ENCODE data around the gene TMEM245. TPM values are rescaled to one million over a fixed set of nuclear protein-coding genes. Genes with fewer than 3 reads are reported as not detected.

The TMEM245 gene
- total and polyA plus RNA-seq, 2 experiments from 2014 or later = 20.8 to 30.2 TPM

GRCh38 chr9:109012009-109012875 is 107.5 kb downstream of the TMEM245 start:
- no peaks in the 10 kb centered on the region for H4K20me1 ChIP-seq (ENCODE audit: insufficient read depth)
- peaks cover 35% of the 10 kb centered on the region for H3K4me1 ChIP-seq (ENCODE audit: insufficient read depth)
- TF ChIP-seq EZH2 (IDR thresholded peaks at IDR 0.05; ENCODE audit: insufficient read depth, poor library complexity, severe bottlenecking) = no peak
- TF ChIP-seq EZH2phosphoT487 (IDR thresholded peaks at IDR 0.05; ENCODE audit: insufficient read depth, low read depth) = no peak
- no peaks in the 10 kb centered on the region for H3K9me3 ChIP-seq (ENCODE audit: low read depth)
- H2AFZ ChIP-seq = peak overlapping the region; percentile 77
- H3K9ac ChIP-seq = peak overlapping the region; percentile 90
- H3K4me3 ChIP-seq = peak overlapping the region; percentile 84
- in situ Hi-C loops (cut with MboI) = no loop called here
- WGBS, 2 experiments (ENCODE audit: low coverage in 1 of 2, low lambda C conversion rate in 2 of 2, missing lambda C conversion rate in 2 of 2) = 1 to 3% methylated on average over 25 to 29 of the region's 29 CpGs
- DNase-seq = peak; percentile 99
- peak overlapping the region; percentile 82 for H3K4me2 ChIP-seq (ENCODE audit: unreplicated experiment)
- no peaks in the 10 kb centered on the region for H3K27me3 ChIP-seq (replicated peaks; ENCODE audit: insufficient read depth)
- H3K79me2 ChIP-seq (ENCODE audit: insufficient read depth) = peaks cover 42% of the 10 kb centered on the region
- no peaks in the 10 kb centered on the region for H3K9me2 ChIP-seq (ENCODE audit: insufficient read depth)
- no peaks in the 10 kb centered on the region for H3K36me3 ChIP-seq (ENCODE audit: low read depth)
- H3K27ac ChIP-seq = peak overlapping the region; percentile 91
- H3F3A ChIP-seq (ENCODE audit: insufficient read depth) = peaks cover 44% of the 10 kb centered on the region

GRCh38 chr9:109011231-109011671 is 108.5 kb downstream of the TMEM245 start:
- H3K4me2 ChIP-seq (ENCODE audit: unreplicated experiment) = peak overlapping the region; percentile 82
- H3K4me1 ChIP-seq (ENCODE audit: insufficient read depth) = peaks cover 35% of the 10 kb centered on the region
- peak overlapping the region; percentile 90 for H3K9ac ChIP-seq
- H3K4me3 ChIP-seq = peak overlapping the region; percentile 84
- peaks cover 52% of the 10 kb centered on the region for H3K79me2 ChIP-seq (ENCODE audit: insufficient read depth)
- H3K27me3 ChIP-seq (replicated peaks; ENCODE audit: insufficient read depth) = no peaks in the 10 kb centered on the region
- H3F3A ChIP-seq (ENCODE audit: insufficient read depth) = peaks cover 44% of the 10 kb centered on the region
- peak overlapping the region; percentile 91 for H3K27ac ChIP-seq
- TF ChIP-seq EZH2phosphoT487 (IDR thresholded peaks at IDR 0.05; ENCODE audit: insufficient read depth, low read depth) = no peak
- TF ChIP-seq EZH2 (IDR thresholded peaks at IDR 0.05; ENCODE audit: insufficient read depth, poor library complexity, severe bottlenecking) = no peak
- in situ Hi-C loops (cut with MboI) = no loop called here
- no peaks in the 10 kb centered on the region; the same call in 1 of the 2 replicates for H3K36me3 ChIP-seq (ENCODE audit: low read depth)
- no peak overlapping the region for H2AFZ ChIP-seq
- H3K9me2 ChIP-seq (ENCODE audit: insufficient read depth) = no peaks in the 10 kb centered on the region
- H4K20me1 ChIP-seq (ENCODE audit: insufficient read depth) = 0 out of 2 replicates have a peak, but pooled peaks cover 3% of the 10 kb centered on the region
- H3K9me3 ChIP-seq (ENCODE audit: low read depth) = no peaks in the 10 kb centered on the region
- DNase-seq = peak; percentile 44

GRCh38 chr9:109010746-109011145 is 109.0 kb downstream of the TMEM245 start:
- no peaks in the 10 kb centered on the region for H3K9me2 ChIP-seq (ENCODE audit: insufficient read depth)
- H2AFZ ChIP-seq = no peak overlapping the region
- H3K4me3 ChIP-seq = peak overlapping the region; percentile 84
- peak; percentile 80 for DNase-seq
- H3K27ac ChIP-seq = peak overlapping the region; percentile 91
- WGBS, 2 experiments (ENCODE audit: low coverage in 1 of 2, low lambda C conversion rate in 2 of 2, missing lambda C conversion rate in 2 of 2) = 29 to 35% methylated on average over 1 of the region's 1 CpG
- TF ChIP-seq EZH2 (IDR thresholded peaks at IDR 0.05; ENCODE audit: insufficient read depth, poor library complexity, severe bottlenecking) (no peak), EZH2phosphoT487 (IDR thresholded peaks at IDR 0.05; ENCODE audit: insufficient read depth, low read depth) (no peak)
- peaks cover 40% of the 10 kb centered on the region for H3F3A ChIP-seq (ENCODE audit: insufficient read depth)
- peak overlapping the region; percentile 82 for H3K4me2 ChIP-seq (ENCODE audit: unreplicated experiment)
- no peaks in the 10 kb centered on the region for H3K27me3 ChIP-seq (replicated peaks; ENCODE audit: insufficient read depth)
- 0 out of 2 replicates have a peak, but pooled peaks cover 3% of the 10 kb centered on the region for H4K20me1 ChIP-seq (ENCODE audit: insufficient read depth)
- peaks cover 57% of the 10 kb centered on the region for H3K79me2 ChIP-seq (ENCODE audit: insufficient read depth)
- in situ Hi-C loops (cut with MboI) = no loop called here
- H3K36me3 ChIP-seq (ENCODE audit: low read depth) = no peaks in the 10 kb centered on the region; the same call in 1 of the 2 replicates
- H3K4me1 ChIP-seq (ENCODE audit: insufficient read depth) = peaks cover 35% of the 10 kb centered on the region
- no peaks in the 10 kb centered on the region for H3K9me3 ChIP-seq (ENCODE audit: low read depth)
- peak overlapping the region; percentile 90 for H3K9ac ChIP-seq

- H3K4me2 ChIP-seq (ENCODE audit: unreplicated experiment) = no peak overlapping the region
- H3K9ac ChIP-seq = no peak overlapping the region
- no peaks in the 10 kb centered on the region for H3K27me3 ChIP-seq (replicated peaks; ENCODE audit: insufficient read depth)
- TF ChIP-seq EZH2 (IDR thresholded peaks at IDR 0.05; ENCODE audit: insufficient read depth, poor library complexity, severe bottlenecking) (no peak), EZH2phosphoT487 (IDR thresholded peaks at IDR 0.05; ENCODE audit: insufficient read depth, low read depth) (no peak)
- H2AFZ ChIP-seq = no peak overlapping the region
- no peak overlapping the region for H3K4me3 ChIP-seq
- H3K79me2 ChIP-seq (ENCODE audit: insufficient read depth) = peaks cover 91% of the 10 kb centered on the region
- 89 to 90% methylated on average over 3 of the region's 3 CpGs for WGBS, 2 experiments (ENCODE audit: low coverage in 1 of 2, low lambda C conversion rate in 2 of 2, missing lambda C conversion rate in 2 of 2)
- no peak for DNase-seq
- H3K9me3 ChIP-seq (ENCODE audit: low read depth) = no peaks in the 10 kb centered on the region
- H3K9me2 ChIP-seq (ENCODE audit: insufficient read depth) = no peaks in the 10 kb centered on the region
- in situ Hi-C loops (cut with MboI) = no loop called here
- no peak overlapping the region for H3K27ac ChIP-seq
- H3K4me1 ChIP-seq (ENCODE audit: insufficient read depth) = peaks cover 11% of the 10 kb centered on the region
- H4K20me1 ChIP-seq (ENCODE audit: insufficient read depth) = 0 out of 2 replicates have a peak, but pooled peaks cover 3% of the 10 kb centered on the region
- H3F3A ChIP-seq (ENCODE audit: insufficient read depth) = peaks cover 20% of the 10 kb centered on the region
- no peaks in the 10 kb centered on the region; the same call in 1 of the 2 replicates for H3K36me3 ChIP-seq (ENCODE audit: low read depth)
Observed at GRCh38 chr9:109005678-109006077, 114.1 kb downstream of the TMEM245 start.

Measured in GM23248 (cell line).